Hematopoietic multipotent progenitor cell (in vitro differentiated cells): ENCODE data around the gene CNTNAP5. TPM values are rescaled to one million over a fixed set of nuclear protein-coding genes. Genes with fewer than 3 reads are reported as not detected.
"Not testable (repeated sequence)": the region's sequence is repeated elsewhere in the genome, so short reads cannot be mapped to it uniquely, and the experiment has no call there.

Source experiments
- DNase-seq, 3 donors: peaks; one replicate each; pipeline ENCODE4 v3.0.0-alpha.2; 2011 to 2015; ENCODE audit warnings: low read depth in 2 of 3, low spot score in 2 of 3
- total RNA-seq: library from RNA; depleted of rRNA; stranded (reverse); fragments of >200 nt; gene quantifications from one replicate; pipeline ENCODE4 v1.2.3, GENCODE V29; 2012

The CNTNAP5 gene
- total RNA-seq, 1 donor: 0.27 TPM

DNA sequence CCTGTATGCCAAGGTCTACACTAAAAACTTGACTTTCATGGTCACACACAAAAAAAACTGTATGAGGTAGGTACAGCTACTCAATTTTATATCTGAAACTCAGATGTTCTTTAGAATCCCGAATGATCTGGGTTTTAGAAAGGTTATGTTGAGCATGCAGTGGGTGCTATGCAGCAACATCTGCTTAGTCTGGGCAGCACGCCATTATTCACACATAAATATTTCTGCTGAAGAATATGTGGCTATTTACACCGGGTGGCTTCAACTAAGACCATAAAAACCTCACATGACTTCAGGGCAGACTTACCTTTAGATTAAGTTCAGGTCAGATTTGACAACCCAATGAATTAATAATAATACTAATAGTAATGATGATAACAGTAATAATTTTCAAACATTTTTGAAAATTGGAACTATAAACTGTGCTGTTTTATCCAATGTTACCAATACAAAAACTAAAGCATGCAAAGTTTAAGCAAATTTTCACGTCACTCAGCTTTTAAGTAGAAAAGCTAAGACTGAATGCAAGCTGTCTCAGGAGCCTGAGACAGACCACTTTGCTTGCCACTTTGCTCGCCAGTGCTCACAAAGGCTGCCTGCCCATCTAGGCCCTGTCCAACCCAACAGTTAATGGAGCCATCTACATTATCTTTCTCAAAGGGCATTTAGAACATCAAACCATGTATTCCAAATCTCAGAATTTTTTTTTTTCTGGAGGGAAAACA lies 292.0 kb downstream of the CNTNAP5 start:
- no peak for DNase-seq

DNA sequence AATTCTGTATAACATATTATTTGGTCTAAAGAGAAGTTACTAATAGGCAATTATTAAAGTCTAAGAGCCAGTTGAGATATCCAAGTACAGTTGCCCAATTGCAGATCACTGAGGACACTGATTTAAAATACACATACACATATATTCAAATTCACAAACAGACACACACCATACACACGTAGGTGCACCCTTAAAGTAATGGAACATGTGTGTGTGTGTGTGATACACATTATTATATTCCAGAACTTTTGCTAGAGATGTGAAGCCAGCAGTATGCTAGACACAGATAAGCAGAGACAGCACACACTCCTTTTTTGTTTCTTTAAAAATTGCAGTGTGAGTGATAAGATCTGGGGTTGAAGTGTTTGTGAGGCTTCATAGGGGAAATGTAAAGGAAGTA lies 292.5 kb downstream of the CNTNAP5 start:
- no peak for DNase-seq

GRCh38 chr2:124318913-124319312 lies 293.8 kb downstream of the CNTNAP5 start:
- no peak for DNase-seq

DNA sequence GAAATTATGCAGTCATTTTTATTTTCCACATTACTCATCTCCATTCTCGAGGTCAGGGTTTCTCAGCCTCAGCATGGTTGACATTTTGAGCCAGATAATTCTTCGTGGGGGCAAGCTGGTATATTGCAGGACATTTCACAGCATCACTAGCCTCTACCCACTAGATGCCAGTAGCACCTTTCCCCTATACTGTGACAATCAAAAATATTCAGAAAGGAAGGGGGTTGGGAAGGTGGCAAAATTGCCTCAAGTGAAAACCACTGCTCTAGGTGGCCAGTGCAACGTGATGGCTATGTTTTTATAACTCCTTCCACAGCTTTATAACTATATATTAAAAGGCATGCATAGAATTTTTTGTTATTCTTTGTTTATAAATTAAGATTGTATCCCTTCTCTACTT lies 294.5 kb downstream of the CNTNAP5 start:
- no peak for DNase-seq

DNA sequence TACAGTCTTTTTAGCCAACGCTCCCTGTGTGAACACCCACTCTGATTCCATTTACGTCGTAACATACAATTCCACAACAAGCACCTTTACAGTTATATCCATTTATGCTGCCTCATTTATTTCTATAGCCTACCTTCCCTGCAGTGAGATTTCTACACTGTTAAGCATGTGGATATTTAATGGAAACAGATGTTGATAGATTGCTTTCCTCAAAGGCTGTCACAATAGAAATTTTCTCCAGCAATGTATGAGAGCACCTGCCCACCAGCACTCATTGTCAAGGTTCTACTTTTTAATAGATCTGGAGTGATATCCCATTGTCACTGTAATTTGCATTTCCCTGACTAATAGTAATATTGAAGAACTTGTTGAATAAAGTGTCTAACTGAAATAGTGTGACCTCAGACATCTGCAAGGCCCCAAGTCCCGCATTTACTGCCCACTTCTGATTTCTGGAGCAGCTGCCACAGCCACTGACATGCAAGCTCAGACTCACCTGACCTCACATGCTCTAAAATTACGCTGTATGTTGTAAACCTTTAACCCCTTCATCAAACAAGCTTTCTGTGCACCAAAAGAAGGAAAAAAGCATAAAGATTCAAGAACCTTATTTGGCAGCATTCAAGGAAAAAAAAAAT lies 295.1 kb downstream of the CNTNAP5 start:
- no peak for DNase-seq

- DNase-seq: no peak
Observed at GRCh38 chr2:124323321-124323720, 298.2 kb downstream of the CNTNAP5 start.

DNA sequence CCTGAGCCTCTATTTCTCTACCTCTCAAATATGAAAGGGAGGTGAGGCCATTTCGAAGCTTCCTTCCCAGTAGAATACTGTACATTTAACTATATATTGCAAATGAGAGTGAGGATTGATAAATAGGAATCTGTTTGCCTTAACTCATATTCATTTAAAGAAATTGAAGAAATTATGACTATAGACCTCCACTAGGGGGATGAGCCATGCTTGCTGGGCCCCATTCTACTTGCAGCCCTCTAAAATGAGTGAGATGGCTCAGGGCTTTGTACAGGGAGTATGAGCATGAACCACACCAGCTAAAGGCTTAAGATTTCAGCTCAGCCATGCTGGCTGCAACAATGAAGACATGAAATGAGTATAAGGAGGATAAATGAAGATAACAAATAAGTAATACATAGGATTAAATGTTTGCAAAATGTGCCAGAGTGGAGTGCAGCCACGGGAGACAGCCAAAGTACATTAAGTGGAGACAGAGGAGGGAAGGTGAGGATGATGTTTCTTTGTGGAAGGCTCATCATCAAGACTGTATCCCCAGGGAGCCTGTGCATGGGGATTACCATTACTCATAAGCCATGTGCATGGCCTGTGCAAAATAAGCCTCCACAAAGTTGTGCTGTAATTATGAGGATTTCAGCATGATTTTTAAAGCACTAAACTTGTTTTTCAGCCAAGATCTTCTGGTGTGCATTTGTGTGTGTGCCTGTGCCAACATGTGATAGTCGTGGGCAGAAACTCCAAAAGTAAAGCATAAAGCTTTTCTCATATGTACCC lies 300.8 kb downstream of the CNTNAP5 start:
- no peak for DNase-seq

GRCh38 chr2:124327303-124327702 lies 302.2 kb downstream of the CNTNAP5 start:
- no peak for DNase-seq

DNA sequence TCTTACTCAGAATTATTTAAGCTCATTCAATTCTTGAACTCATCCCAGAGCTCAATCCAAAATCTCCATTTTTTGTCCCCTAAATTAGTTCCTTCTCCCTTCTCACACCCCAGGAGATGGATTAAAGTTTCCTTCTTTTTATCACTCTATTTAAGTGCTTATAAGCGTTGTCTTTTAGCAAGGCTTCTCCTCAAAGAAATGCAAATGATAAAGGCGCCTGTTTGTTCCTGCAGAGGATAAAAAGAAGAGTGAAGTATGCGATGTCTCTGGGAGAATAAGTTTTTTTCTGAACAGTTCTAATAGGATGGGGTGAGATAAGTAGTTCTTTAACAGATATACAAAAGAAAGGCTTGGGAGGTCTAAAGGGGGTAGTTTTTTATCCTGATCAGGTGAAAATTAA lies 303.3 kb downstream of the CNTNAP5 start:
- no peak for DNase-seq

GRCh38 chr2:124333784-124334183 lies 308.7 kb downstream of the CNTNAP5 start:
- DNase-seq: no peak

- no peak for DNase-seq
Observed at GRCh38 chr2:124335058-124335457, 310.0 kb downstream of the CNTNAP5 start.

DNA sequence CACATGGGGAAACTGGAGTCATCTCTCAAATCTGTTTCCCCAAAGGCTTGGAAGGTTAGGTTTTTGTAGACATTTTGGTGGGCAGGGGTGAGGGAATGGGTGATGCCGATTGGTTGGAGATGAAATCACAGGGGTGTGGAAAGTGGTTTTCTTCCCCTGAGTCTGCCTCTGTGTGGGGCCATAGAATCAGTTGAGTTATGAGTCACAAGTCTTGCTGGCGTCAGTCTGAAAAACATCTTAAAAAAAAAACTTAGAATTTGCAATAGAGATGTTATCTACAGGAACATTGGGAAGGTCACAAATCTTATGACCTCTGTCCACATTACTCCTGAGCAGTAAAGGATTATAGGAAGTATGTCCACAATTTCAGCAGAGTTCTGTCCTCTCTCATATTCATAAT lies 314.6 kb downstream of the CNTNAP5 start:
- no peak for DNase-seq

DNA sequence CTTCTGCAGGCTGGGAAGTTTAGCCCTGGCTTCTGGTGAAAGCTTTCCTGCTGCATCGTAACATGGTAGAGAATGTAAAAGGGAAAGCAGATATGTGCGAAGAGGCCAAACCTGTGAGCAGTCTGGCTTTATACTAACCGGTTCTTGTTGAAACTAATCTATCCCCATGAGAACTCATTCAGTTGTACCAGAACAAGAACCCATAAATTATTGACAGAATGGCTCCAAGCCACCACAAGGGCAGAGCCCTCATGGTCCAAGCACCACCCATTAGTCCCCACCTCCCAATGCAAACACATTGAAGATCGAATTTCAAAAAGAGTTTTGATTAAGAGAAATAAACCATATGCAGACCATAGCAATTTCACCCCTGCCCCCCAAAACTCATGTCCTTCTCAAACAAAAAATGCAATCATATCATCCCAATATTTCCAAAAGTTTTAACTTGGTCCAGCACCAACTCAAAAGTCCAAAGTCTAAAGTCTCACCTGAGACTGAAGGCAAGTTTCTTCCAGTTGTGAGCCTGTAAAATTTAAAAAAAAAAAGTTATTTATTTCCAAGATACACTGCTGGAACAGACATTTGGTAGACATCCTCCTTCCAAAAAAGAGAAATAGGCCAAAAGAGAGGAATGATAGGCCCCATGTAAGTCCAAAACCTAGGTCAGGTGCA lies 318.9 kb downstream of the CNTNAP5 start:
- DNase-seq: no peak

DNA sequence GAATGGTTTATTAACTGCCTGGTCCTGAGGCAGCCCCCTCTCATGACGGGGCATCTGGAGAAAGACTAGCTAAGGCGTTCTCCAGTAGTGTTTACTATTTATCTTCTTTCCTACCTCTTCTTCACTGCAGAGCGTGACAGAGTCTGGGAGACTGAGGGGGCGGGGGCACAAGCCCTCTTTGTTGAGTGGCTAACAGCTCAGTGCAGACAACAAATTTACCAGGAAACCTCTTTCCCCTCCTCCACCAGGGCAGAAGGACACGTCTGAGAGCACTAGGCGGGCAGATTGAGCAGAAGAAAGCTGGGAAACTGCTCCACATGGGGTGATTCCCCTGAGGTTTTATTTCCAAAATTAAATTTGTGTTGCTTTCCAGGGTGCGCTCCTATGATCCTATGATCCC lies 322.1 kb downstream of the CNTNAP5 start:
- no peak for DNase-seq

- no peak for DNase-seq
Observed at GRCh38 chr2:124353656-124354055, 328.6 kb downstream of the CNTNAP5 start.

DNA sequence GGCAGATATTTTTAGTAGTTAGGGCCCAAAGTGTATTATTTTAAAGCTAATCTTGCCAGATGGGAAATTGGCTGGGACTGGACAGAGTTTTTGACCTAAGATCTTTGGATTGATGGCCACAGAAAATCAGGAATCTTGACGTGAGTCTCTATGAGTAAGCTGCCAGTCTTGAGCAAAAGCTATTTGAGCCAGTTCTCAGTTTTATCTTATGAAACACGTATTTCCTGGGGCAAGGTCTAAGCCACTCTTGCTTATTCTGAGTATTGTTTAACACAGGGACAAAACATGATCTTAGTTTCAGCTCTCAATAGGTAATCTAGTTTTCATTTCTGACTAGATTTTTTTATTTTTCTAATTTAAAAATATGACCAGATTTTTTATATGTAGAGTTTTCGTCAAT lies 329.4 kb downstream of the CNTNAP5 start:
- DNase-seq: no peak

DNA sequence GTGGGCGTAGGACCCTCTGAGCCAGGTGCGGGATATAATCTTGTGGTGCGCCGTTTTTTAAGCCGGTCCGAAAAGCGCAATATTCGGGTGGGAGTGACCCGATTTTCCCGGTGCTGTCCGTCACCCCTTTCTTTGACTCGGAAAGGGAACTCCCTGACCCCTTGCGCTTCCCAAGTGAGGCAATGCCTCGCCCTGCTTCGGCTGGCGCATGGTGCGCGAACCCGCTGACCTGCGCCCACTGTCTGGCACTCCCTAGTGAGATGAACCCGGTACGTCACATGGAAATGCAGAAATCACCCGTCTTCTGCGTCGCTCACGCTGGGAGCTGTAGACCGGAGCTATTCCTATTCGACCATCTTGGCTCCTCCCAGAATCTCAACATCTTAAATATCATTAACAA lies 336.9 kb downstream of the CNTNAP5 start:
- not testable (repeated sequence) for DNase-seq

DNA sequence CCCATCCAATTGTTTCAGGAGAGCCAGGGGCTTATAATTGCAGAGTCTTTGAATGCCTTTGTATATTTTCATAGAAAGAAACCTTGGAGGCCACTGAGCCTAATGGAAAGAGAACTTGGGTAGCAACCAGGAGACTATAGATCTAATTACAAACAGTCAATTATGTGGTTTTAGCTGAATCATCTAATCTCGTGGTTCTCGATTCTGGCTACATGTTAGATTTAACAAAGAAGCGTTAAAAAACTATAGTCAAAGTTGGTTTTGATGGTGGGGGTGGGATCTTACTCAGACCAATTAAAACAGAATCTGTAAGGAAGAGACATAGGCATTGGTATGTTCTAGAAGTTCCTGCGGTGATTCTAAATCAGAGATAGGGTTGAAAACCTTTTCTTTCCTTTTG lies 344.1 kb downstream of the CNTNAP5 start:
- DNase-seq: no peak

DNA sequence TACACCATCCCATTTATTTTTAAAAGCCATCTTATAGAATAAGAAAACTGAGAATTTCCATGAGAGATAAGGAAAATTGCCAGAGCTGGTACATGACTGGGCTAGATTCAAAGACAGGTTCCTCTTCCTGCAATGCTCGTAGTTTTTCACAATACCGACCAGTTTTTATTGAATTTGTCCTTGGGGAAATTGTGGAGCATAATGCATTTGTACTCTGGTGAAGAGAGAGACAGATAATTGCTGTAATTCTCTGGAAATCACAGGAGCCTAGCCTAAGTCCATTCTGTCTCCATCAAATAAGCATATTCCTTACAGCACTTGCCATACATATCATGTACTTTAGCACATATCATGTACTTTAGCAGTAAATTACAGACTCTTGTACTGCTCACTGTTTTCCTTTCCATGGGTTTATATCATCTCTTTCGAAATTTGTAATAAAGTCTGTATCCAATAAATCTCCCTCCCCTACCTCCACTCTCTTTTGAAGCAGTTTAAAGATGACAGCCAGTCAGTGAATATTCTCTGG lies 355.2 kb downstream of the CNTNAP5 start:
- no peak for DNase-seq

- DNase-seq: no peak
Observed at GRCh38 chr2:124382067-124382618, 357.1 kb downstream of the CNTNAP5 start.

DNA sequence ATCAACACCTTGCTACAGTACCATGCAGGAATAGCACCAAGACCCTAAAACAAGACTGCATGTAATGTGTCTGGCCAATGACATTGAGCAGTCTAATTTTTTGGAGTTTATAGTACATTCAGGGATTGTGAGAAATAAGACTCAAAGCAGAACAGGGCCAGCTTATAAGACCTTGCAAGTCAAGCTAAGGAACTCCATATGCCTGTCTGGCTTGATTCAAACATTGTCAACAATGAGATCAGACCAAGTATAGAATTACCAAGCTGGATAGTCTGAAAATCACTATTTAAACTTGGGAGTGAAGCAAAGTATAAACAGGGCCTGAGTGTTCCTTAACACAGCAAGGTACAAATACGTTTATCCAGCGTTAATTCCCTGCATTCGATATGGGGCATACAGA lies 370.9 kb downstream of the CNTNAP5 start:
- no peak for DNase-seq
